Left ventricle myocardium inferior (tissue), 1 donor: ENCODE results near the gene MEDAG. TPM values are rescaled to one million over a fixed set of nuclear protein-coding genes. Genes with fewer than 3 reads are reported as not detected.

Experiments used
- DNase-seq: peaks from one replicate; pipeline ENCODE4 v3.0.0-alpha.2; 2020
- H3K27ac ChIP-seq: fragments of 200-600 bp; replicated peaks from 2 replicates; pipeline ENCODE4 v1.8.0; 2021
- H3K27me3 ChIP-seq: fragments of 200-600 bp; 2 replicates; pipeline ENCODE4 v1.8.0; 2021; ENCODE audit warnings: low read depth
- H3K36me3 ChIP-seq: fragments of 200-600 bp; 2 replicates; pipeline ENCODE4 v1.8.0; 2021
- H3K4me1 ChIP-seq: fragments of 200-600 bp; 2 replicates; pipeline ENCODE4 v1.8.0; 2021
- H3K4me3 ChIP-seq: fragments of 200-600 bp; 2 replicates; pipeline ENCODE4 v1.8.0; 2021; ENCODE audit warnings: mild to moderate bottlenecking, moderate library complexity
- H3K9me3 ChIP-seq: fragments of 200-600 bp; replicated peaks from 2 replicates; pipeline ENCODE4 v1.8.0; 2021
- CTCF ChIP-seq: fragments of 200-600 bp; IDR thresholded peaks from 2 replicates; pipeline ENCODE4 v1.8.0; 2021; ENCODE audit warnings: antibody characterized with exemption, mild to moderate bottlenecking, borderline replicate concordance
- intact Hi-C: fragments of 100-400 bp; cut with micrococcal nuclease; formaldehyde crosslinking; loops from one replicate; pipeline ENCODE4 v1.11.0; 2022
- total RNA-seq: library from RNA; stranded (reverse); fragmentation: NEBNext Ultra II Directional; extraction: Animal tissue kit (Norgen Biotek cat#: 25700); gene quantifications from one replicate; pipeline ENCODE4 v1.2.1, GENCODE V29; 2021
- donor health status: DM: no; HTN: yes; CAD: no; lungs with severe emphysema.

The MEDAG gene
- total RNA-seq, 1 donor from 2014 or later, result 5.9 TPM

- no peaks in the 10 kb centered on the region for H3K36me3 ChIP-seq
- DNase-seq, result peak; percentile 64
- intact Hi-C loops, result no loop called here
- H3K4me1 ChIP-seq, result peaks cover 20% of the 10 kb centered on the region
- H3K4me3 ChIP-seq, result no peak overlapping the region
- no peaks in the 10 kb centered on the region for H3K27me3 ChIP-seq
- no peak for TF ChIP-seq CTCF
- peak overlapping the region; percentile 73 for H3K27ac ChIP-seq
- H3K9me3 ChIP-seq, result no peaks in the 10 kb centered on the region
These were observed 35.8 kb upstream of the MEDAG start for GRCh38 chr13:30870049-30870884.

DNA sequence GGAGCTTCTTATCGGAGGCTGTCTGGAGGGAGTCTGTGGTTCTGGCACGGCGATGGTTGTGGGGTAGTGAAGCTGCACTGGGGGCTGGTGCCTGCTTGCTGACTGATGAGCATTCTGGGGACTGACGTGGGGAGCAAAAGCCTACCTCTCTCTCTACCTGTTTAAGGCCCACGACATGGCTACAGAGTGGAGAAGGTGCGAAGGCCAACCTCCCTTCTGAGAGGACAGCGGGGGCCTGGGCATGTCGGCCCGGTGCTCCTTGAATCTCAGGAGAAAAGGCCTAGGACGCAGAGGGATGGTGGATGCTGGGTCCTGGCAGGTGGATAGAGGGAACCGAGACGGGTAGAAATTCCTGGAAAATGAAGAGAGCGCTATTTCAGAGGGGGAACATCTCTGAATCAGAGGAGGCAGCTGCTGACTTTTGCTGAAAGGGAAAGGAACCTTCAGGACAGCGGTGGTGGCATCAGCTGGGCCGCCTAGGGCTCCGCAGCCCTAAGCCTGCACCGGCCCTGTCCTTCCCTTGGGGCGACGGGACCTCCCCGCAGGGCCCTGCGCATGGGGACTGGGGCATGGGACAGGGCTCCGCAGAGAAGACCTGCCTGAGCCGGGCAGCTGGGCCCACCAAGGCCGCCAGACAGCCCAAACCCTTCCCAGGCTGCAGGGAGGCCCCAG is 35.0 kb upstream of the MEDAG start:
- Histone ChIP-seq H3K4me1 (peaks cover 15% of the 10 kb centered on the region), H3K27me3 (no peaks in the 10 kb centered on the region), H3K27ac (no peak overlapping the region), H3K9me3 (no peaks in the 10 kb centered on the region), H3K4me3 (no peak overlapping the region), H3K36me3 (no peaks in the 10 kb centered on the region)
- no peak for DNase-seq
- intact Hi-C loops, result no loop called here
- no peak for TF ChIP-seq CTCF

DNA sequence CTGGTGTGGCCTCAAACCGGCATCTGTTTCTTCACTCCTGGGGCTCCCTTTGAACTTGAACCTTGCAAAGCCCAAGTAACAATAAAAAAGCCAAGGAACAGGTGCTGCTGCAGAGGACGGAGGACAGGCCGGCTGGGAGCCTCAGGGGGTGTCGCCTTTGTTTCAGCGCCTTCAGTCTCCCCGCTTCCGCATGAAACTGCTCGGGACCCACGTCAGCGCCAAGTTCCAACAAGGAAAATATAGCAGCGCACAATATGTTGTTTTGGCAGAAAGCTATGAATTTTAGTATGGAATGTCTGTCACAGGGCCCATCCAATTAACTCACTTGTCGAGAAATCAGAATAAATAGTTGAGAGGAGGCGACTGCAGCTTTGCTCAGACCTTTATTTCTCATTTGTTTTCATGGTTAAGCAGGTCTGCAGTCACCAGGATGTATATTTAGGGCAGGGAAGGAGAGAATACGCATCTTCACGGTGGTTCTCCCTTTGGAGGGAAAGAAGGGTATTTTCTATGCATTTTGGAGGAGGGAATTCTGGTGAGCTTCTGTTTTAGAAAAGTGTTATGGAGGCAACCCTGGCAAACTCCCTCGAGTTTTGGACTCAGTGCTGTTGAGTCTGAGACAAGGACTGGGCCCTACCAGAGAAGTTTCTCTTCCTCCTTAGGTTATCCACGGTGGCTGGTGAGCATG is 34.3 kb upstream of the MEDAG start:
- no peaks in the 10 kb centered on the region for H3K9me3 ChIP-seq
- intact Hi-C loops, result no loop called here
- no peak for TF ChIP-seq CTCF
- no peak overlapping the region for H3K27ac ChIP-seq
- H3K4me3 ChIP-seq, result no peak overlapping the region
- DNase-seq, result no peak
- H3K27me3 ChIP-seq, result no peaks in the 10 kb centered on the region
- peaks cover 15% of the 10 kb centered on the region for H3K4me1 ChIP-seq
- H3K36me3 ChIP-seq, result no peaks in the 10 kb centered on the region

DNA sequence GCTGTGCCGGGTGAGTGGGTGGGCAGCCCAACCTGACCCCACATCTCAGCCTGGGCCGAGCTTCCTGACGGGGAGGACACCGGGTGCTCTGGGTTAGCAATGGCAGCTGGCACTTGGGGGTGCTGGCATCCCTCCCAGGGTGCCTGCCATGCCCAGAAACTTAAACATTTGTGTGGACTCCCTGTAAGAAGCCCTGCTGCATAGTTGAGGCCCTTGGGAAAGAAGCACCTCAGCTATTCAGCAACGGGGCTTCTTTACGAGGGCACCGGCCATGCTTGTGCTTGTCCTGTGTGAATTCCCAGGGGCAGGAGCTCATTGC is 33.8 kb upstream of the MEDAG start:
- TF ChIP-seq CTCF, result no peak
- Histone ChIP-seq H3K27ac (peak overlapping the region; percentile 4), H3K4me3 (no peak overlapping the region), H3K27me3 (no peaks in the 10 kb centered on the region), H3K36me3 (no peaks in the 10 kb centered on the region), H3K9me3 (no peaks in the 10 kb centered on the region), H3K4me1 (peaks cover 15% of the 10 kb centered on the region)
- intact Hi-C loops, result no loop called here
- no peak for DNase-seq

DNA sequence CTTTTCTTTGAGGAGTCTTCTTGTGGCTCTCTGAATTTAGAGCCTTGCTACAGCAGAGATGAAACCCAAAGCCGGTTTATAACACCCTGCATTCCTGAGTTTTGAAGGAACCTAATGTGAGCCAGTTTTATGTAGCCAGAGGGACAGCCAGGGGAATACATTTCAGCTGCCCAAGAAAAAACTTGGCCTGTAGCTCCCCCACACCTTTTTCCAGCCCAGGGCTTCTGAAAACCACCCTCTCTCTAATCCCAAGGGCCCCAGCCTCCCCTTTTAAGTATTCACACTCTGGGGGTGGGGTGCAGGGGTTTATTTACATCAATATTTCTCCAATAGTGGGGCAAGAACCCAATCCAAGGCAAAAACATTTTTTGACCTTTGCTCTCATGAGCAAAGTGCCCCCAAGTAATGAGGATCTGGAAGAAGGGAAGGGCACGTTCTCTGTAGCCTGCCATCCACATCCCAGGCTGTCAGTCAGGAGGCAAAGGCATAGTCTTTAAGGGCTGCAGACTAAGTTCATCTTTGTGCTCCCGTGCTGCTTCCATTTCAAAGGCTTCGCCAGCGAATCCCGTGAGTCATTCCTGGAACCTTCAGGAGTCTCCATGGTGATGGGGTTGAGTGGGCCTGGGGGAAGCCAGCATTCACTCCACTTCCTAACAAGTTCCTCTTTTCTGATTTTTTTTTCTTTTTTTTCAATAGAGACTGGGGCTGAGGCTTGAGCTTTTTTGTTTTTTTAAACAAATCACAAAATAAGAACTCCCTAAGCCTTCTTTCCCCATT is 33.2 kb upstream of the MEDAG start:
- no peak for DNase-seq

More for the DNA sequence above, 33.2 kb upstream of the MEDAG start:
- H3K4me1 ChIP-seq, result peaks cover 15% of the 10 kb centered on the region
- no peaks in the 10 kb centered on the region for H3K27me3 ChIP-seq
- H3K27ac ChIP-seq, result peak overlapping the region; percentile 4
- intact Hi-C loops, result no loop called here
- TF ChIP-seq CTCF, result no peak
- H3K9me3 ChIP-seq, result no peaks in the 10 kb centered on the region
- no peak overlapping the region for H3K4me3 ChIP-seq
- no peaks in the 10 kb centered on the region for H3K36me3 ChIP-seq
